Measurements from ENCODE around the gene CDK17.

GRCh38 chr12:96347130-96347699, 53.0 kb downstream of the CDK17 start:
- TF ChIP-seq CTCF (IDR thresholded peaks at IDR 0.05) (no peak), POLR2A (IDR thresholded peaks at IDR 0.05) (no peak), EP300 (IDR thresholded peaks at IDR 0.05) (no peak)
